ENCODE measurements around the gene TMCC3.
A peak's percentile ranks its signal among the peaks of the same experiment; 100 is the strongest.

Gene TMCC3

GRCh38 chr12:94588346-94588745 is 62.0 kb downstream of the TMCC3 start:
- in situ Hi-C loops (cut with HindIII; ENCODE audit: low pct_ligation_motif_present, low pct_unique_long_range_greater_than_20kb, low sequenced_read_pairs) = no loop called here

GRCh38 chr12:94587266-94588241 is 62.8 kb downstream of the TMCC3 start:
- DNase-seq = no peak
- in situ Hi-C loops (cut with HindIII; ENCODE audit: low pct_ligation_motif_present, low pct_unique_long_range_greater_than_20kb, low sequenced_read_pairs) = no loop called here

More at GRCh38 chr12:94588346-94588745, 62.0 kb downstream of the TMCC3 start:
- no peak for DNase-seq

- no peak for DNase-seq
- in situ Hi-C loops (cut with HindIII; ENCODE audit: low pct_ligation_motif_present, low pct_unique_long_range_greater_than_20kb, low sequenced_read_pairs) = no loop called here
These were observed 63.6 kb downstream of the TMCC3 start for GRCh38 chr12:94586589-94587259.

- in situ Hi-C loops (cut with HindIII; ENCODE audit: low pct_ligation_motif_present, low pct_unique_long_range_greater_than_20kb, low sequenced_read_pairs) = no loop called here
These were observed 64.7 kb downstream of the TMCC3 start for GRCh38 chr12:94585626-94586025.

GRCh38 chr12:94584377-94584776 is 66.0 kb downstream of the TMCC3 start:
- in situ Hi-C loops (cut with HindIII; ENCODE audit: low pct_ligation_motif_present, low pct_unique_long_range_greater_than_20kb, low sequenced_read_pairs) = no loop called here
- DNase-seq = no peak

More at GRCh38 chr12:94585626-94586025, 64.7 kb downstream of the TMCC3 start:
- no peak for DNase-seq

GRCh38 chr12:94582591-94582990 is 67.8 kb downstream of the TMCC3 start:
- in situ Hi-C loops (cut with HindIII; ENCODE audit: low pct_ligation_motif_present, low pct_unique_long_range_greater_than_20kb, low sequenced_read_pairs) = no loop called here
- no peak for DNase-seq

GRCh38 chr12:94575645-94576403 is 74.5 kb downstream of the TMCC3 start:
- in situ Hi-C loops (cut with HindIII; ENCODE audit: low pct_ligation_motif_present, low pct_unique_long_range_greater_than_20kb, low sequenced_read_pairs) = no loop called here
- DNase-seq = no peak

GRCh38 chr12:94575024-94575423 is 75.3 kb downstream of the TMCC3 start:
- in situ Hi-C loops (cut with HindIII; ENCODE audit: low pct_ligation_motif_present, low pct_unique_long_range_greater_than_20kb, low sequenced_read_pairs) = no loop called here
- no peak for DNase-seq

GRCh38 chr12:94571556-94571955 is 78.8 kb downstream of the TMCC3 start:
- in situ Hi-C loops (cut with HindIII; ENCODE audit: low pct_ligation_motif_present, low pct_unique_long_range_greater_than_20kb, low sequenced_read_pairs) = no loop called here
- peak; percentile 93 for DNase-seq

- in situ Hi-C loops (cut with HindIII; ENCODE audit: low pct_ligation_motif_present, low pct_unique_long_range_greater_than_20kb, low sequenced_read_pairs) = no loop called here
- peak; percentile 83 for DNase-seq
These were observed 80.2 kb downstream of the TMCC3 start for GRCh38 chr12:94570161-94570560.

- DNase-seq = no peak
- in situ Hi-C loops (cut with HindIII; ENCODE audit: low pct_ligation_motif_present, low pct_unique_long_range_greater_than_20kb, low sequenced_read_pairs) = no loop called here
These were observed 82.6 kb downstream of the TMCC3 start for GRCh38 chr12:94567761-94568160.

GRCh38 chr12:94566345-94566744 is 84.0 kb downstream of the TMCC3 start:
- no peak for DNase-seq
- in situ Hi-C loops (cut with HindIII; ENCODE audit: low pct_ligation_motif_present, low pct_unique_long_range_greater_than_20kb, low sequenced_read_pairs) = no loop called here

GRCh38 chr12:94565683-94566082 is 84.7 kb downstream of the TMCC3 start:
- no peak for DNase-seq
- in situ Hi-C loops (cut with HindIII; ENCODE audit: low pct_ligation_motif_present, low pct_unique_long_range_greater_than_20kb, low sequenced_read_pairs) = no loop called here

GRCh38 chr12:94563286-94563685 is 87.1 kb downstream of the TMCC3 start:
- in situ Hi-C loops (cut with HindIII; ENCODE audit: low pct_ligation_motif_present, low pct_unique_long_range_greater_than_20kb, low sequenced_read_pairs) = no loop called here
- no peak for DNase-seq

- in situ Hi-C loops (cut with HindIII; ENCODE audit: low pct_ligation_motif_present, low pct_unique_long_range_greater_than_20kb, low sequenced_read_pairs) = no loop called here
- DNase-seq = peak; percentile 55
These were observed 88.4 kb downstream of the TMCC3 start for GRCh38 chr12:94561943-94562411.

- peak; percentile 91 for DNase-seq
- in situ Hi-C loops (cut with HindIII; ENCODE audit: low pct_ligation_motif_present, low pct_unique_long_range_greater_than_20kb, low sequenced_read_pairs) = no loop called here
These were observed 89.7 kb downstream of the TMCC3 start for GRCh38 chr12:94560431-94561221.

- DNase-seq = no peak
- in situ Hi-C loops (cut with HindIII; ENCODE audit: low pct_ligation_motif_present, low pct_unique_long_range_greater_than_20kb, low sequenced_read_pairs) = no loop called here
These were observed 91.7 kb downstream of the TMCC3 start for GRCh38 chr12:94558612-94559011.

GRCh38 chr12:94557746-94558295 is 92.5 kb downstream of the TMCC3 start:
- in situ Hi-C loops (cut with HindIII; ENCODE audit: low pct_ligation_motif_present, low pct_unique_long_range_greater_than_20kb, low sequenced_read_pairs) = no loop called here

More at GRCh38 chr12:94557746-94558295, 92.5 kb downstream of the TMCC3 start:
- DNase-seq = no peak

All from ACHN (cell line).